HG02623 (cell line): Measurements from ENCODE around the gene MAN1B1.
A peak's percentile ranks its signal among the peaks of the same experiment; 100 is the strongest.
"Not testable (repeated sequence)": the region's sequence is repeated elsewhere in the genome, so short reads cannot be mapped to it uniquely, and the experiment has no call there.

ENCODE experiments used
- ATAC-seq: cut with Tn5 transposase; IDR thresholded peaks from one replicate; pipeline ENCODE4 v1.9.1; 2021; ENCODE audit warnings: moderate library complexity; ENCODE audit not compliant: unreplicated experiment

The MAN1B1 gene

DNA sequence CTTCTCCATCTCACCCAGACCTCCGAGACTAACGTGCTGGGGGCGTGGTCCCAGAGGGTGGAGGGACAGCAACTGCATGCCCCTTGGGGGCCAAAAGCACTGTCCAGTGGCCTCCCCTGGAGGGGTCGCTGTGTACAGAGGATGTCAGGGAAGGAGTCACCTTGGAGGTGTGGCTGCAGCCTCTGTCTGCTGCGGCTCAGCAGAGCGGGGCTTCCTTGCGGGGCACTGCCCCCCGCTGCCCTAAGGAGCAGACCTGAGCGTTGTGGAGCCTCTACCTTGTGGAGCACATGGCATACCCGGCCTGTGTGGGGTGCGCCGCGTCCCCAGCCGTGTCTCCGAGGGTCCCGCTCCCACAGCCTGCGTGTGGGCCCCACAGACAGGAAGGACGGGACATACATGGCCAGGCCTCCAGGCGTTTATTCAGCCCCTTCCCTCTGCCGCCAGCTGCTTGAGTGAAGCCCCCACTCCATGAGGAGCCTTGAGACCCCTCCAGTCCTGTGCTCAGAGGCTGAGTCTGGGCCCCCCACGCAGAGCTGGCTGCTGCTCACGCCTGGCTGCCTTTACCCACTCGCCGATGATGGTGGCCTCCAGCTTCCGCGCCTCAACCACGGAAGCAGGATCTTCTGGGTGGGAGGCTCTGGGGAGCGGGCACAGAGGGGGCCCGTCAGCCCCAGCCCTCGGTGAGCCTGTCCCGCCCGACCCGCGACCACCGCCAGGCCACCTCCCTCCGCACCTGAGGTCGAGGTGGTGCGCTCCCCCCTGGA lies 23.5 kb downstream of the MAN1B1 start:
- no peak for ATAC-seq

DNA sequence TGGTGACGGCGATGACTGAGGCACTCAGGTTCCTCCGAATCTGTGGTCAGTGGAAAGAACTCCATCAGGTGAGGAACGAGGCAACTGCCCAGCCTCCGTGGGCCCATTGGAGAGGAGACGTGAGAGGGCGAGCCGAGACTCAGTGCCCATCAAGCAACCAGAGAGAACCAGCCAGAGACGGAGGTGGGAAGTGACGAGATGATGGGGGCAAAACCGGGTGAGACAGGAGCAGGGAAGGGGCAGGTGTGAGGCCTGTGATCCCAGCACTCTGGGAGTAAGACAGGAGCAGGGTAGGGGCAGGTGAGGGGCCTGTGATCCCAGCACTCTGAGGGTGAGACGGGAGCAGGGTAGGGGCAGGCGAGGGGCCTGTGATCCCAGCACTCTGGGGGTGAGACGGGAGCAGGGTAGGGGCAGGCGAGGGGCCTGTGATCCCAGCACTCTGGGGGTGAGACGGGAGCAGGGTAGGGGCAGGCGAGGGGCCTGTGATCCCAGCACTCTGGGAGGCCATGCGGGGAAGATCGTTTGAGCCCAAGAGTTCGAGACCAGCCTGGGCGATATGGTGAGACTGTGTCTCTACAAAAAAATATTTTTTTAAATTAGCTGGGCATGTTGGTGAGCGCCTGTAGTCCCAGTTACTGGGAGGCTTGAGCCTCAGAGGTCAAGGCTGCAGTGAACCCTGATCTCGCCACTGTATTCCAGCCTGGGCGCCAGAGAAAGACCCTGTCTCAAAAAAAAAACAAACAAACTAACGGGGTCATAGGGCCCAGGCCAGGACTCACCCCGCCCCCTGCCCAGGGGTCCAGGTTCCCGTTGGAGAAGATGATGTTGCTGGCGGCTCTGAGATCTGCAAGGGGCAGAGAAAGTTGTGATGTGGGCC lies 24.4 kb downstream of the MAN1B1 start:
- no peak for ATAC-seq

DNA sequence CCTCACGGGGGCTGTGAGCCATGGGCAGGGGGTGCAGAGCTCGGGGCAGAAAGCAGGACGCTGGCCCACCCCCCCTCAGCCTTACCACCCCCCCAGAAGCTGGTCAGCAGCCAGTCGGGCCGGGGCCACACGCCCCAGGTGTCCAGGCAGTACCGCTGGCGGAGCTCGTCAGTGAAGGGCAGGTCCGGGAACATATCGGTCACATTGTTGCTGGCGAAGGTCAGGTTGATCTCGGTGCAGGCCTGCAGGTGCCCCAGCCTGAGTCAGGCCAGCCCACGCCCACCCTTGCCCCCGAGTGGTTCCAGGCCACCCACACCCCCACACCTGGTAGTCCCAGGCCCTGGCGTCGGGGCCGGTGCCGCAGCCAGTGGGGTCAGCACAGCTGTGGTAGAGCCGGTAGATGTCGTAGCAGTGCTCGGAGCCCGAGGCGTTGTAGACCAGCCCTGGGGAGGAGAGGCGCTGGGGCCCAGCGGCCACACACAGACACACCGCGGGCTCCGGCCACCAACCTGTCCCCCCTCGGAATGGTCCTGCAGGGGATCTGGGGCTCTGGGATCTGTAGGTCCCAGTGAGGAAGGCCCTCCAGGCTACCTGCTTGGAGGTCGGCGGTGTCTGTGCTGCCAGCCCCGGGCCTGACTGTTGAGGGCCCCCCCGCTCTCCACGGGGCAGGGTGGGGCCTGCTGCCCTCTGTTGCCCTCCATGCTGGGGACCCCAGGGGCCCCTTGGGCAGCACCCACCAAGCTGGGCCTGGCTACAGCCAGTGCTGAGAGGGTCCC lies 25.2 kb downstream of the MAN1B1 start:
- no peak for ATAC-seq

DNA sequence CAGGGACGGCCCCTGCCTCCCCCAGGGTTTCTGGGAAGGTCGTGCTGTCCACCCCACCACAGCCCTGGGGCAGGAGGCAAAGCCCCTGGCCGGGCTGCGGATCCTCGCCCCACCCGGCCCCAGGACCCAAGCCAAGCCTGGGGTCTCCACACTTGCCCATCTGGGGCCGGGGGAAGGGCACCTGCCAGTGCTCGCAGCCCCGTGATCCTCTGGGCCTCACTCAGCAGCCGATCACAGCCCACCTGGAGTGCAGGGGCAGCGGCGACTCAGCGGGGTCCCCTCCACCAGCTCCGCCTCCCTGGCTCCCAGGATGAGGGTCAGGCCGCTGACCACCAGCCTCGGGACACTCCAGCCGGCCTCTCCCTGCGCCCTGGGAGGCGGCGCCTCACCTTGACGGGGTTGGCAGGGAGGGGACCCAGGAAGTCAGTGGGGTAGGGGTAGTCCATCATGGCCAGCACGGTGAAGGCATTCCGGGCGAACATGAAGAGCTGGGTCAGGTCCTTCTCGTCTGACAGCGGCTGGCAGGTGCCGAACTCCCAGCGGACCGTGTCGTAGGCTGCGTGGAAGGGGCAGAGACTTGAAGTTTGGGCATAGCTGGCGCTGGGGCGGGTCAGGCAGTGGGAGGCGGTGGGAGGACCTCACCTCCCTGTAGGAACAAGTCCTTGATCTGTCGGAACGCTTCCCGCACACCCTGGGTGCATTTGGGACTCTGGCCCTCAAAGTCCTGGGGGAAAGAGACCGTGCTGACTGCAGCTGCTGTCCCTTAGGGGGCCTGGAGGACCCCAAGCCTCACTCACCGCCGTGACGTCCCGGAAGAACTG lies 26.0 kb downstream of the MAN1B1 start:
- no peak for ATAC-seq

DNA sequence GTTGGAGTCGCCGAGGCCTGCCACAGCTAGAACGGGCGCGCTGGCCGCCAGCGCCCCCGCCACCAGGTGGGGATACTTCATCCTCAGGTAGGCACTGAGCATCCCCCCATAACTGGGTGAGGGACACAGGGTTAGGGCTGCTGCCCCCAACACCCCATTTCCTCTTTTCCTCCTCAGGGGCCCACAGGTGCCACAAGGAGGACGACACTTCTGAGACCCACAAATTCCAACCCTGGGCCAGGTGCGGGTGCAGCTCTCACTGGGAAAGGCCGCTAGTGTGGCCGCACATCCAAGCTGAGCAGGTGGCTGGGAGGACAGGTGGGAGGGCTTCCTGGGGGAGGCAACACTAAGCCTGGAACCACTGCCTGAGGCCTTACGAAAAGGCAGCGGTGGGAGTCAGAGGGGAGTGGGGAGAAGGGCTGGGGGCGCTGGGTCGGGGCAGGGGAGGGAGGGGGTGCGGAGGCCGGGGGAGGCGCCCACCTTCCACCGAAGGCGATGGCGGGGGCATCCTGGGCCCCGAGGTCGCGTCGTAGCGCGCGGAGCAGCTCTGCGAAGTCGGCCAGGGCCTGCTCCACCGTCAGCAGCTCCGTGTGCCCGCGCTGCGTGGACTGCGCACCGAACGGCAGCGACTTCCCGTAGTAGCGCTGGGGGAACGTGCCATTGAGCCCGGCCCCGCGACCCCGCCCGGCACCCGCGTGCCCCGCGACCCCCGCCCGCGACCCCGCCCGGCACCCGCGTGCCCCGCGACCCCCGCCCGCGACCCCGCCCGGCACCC lies 26.8 kb downstream of the MAN1B1 start:
- ATAC-seq, result no peak

DNA sequence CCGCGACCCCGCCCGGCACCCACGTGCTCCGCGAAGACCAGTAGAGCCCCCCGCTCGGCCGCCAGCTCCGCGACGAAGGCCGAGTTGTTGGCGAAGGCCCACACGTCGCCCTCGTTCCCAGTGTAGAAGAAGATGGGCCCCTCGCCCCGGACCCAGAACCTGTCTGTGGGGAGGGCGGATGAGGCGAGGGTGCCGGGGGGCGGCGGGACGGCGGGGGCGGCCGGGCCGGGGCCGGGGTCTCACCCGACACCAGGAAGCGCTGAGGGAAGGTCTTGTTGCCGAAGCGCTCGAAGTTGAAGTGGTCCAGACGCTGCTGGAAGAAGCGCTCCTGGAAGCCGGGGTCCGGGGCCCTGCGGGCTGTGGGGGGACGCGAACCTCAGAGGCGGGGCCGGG lies 27.4 kb downstream of the MAN1B1 start:
- ATAC-seq, result peak; percentile 20

DNA sequence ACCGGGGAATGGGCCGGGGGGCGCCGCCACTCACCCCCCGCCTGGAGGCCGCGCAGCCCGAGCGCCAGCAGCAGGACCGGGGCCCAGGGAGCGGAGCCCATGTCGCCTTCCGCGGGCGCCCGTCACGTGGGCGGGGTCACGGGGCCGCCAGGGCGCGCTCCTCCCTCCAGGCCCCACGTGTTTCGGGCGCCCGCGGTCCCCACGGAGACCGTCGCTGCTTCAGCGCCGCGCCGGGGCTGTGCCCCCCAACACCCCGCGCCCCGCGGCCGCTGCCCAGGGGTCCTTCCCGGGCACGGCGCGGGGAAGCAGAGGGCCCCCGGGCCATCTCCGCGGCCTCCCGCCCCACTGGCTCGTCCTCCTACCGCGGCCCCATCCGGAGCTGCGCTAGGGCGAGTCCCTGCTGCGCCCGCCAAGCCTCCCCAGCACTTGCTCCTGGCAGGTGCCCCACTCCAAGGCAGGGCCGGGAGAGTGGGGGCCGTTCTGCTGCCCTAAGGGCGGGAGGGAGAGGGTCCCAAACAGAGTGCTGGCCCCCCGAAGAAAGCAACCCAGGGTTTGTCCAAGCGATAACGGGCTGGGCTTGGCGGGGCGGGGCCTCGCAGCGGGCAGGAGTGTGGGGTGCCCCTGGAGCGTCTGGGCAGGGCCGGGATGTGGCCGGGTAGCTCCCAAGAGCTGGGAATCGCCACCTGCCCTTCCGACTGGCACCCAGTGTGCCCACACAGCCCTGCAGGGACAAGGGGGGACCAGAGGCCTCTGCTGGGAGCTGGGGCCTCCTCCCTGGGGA lies 28.0 kb downstream of the MAN1B1 start, which contains the start of gene DPP7:
Gene DPP7 (minus strand): TSS at position 121 of the 781 bp plus-strand sequence. CDS start 20 bp downstream, at position 101.
- ATAC-seq, result peak; percentile 75

DNA sequence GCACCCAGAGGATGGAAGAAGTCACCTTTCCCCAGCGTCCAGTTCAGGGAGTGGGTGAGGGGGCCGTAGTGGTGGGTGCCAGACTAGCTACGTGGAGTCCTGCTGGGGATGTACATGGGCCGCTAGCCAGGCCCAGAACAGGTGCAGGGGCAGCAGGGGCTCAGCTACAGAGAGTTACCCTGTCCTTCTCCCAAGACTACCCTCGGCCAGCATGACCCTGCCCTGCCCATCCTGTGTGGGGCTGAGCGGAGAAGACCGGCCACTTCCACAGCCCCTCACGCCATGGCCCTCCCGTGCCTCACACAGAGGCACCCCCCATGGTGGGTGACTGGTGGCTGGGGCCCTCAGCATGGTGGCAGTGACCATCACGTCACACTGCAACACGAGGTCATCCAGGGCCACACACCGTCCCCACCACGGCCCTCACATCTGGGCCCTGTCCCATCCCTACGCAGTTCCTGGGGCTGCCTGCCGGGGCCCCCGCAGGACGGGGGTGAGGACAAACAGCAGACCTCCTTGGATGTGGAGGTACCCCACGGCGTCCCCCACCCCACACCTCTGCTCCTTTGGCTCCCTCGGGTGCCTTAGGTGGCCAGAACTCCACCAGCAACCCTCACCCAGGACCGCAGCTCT lies 28.7 kb downstream of the MAN1B1 start:
- ATAC-seq, result no peak

DNA sequence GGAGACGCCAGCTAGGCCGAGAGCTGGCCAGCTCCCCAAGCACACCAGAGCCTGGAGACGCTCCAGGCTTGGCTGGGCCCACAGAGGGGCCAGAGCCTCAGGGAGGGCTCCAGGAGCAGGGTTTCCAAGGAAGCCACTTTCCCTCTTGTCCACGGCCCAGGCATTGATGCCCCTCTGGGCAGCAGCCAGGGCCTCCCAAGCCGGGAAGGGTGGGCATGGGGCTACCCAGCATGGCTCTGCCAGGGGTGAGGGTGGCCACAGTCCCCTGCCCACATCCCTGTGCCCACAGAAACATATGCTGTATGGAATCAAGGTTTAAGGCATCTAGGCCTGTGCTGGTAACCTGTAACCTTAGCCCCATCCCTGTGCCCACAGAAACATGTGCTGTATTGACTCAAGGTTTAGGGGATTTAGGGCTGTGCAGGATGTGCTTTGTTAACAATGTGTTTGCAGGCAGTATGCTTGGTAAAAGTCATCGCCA lies 29.3 kb downstream of the MAN1B1 start:
- no peak for ATAC-seq

DNA sequence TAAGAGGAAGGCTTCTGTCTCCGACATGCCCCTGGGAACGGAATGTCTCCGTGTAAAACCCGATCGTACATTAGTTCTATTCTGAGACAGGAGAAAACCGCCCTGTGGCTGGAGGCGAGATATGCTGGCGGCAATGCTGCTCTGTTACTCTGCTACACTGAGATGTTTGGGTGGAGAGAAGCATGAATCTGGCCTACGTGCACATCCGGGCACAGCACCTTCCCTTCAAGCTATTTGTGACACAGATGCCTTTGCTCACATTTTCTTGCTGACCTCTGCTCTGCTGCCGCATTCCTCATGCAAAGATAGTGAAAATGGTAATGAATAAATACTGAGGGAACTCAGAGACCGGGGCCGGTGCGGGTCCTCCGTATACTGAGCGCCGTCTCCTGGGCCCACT lies 29.9 kb downstream of the MAN1B1 start:
- no peak for ATAC-seq

DNA sequence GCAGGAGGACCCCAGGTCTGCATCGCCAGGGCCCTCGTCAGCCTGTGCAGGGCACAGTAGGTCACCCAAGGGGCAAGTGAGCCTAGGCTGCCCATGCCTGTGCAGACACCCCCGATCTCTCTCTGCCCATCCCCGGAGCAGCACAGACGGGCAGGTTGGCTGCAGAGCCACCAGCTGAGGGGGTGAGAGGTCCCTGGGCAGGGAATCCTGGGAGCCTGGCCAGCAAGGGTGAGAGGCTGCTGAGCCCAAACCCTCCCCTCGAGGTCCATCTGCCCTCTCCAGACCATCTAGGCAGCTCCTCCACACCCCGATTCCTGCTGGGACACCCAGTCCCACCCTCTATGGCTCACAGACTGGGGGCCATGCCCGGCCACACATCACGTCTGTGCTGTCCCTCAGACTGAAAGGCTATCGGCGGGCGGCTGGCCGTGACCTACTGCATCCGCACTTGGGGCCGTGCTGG lies 30.5 kb downstream of the MAN1B1 start:
- ATAC-seq, result no peak

DNA sequence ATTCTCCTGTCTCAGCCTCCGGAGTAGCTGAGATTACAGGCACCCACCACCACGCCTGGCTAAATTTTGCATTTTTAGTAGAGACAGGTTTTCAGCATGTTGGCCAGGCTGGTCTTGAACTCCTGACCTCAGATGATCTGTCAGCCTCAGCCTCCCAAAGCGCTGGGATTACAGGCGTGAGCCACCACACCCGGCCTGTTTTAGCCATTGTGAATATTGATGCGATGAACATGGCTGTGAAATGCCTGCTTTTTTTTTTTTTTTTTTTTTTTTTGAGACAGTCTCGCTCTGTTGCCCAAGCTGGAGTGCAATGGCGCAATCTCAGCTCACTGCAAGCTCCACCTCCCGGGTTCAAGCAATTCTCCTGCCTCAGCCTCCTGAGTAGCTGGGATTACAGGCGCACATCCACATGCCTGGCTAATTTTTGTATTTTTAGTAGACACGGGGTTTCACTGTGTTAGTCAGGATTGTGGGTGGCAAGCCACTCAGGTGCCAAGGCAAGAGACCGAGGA lies 31.4 kb downstream of the MAN1B1 start:
- ATAC-seq, result not testable (repeated sequence)

DNA sequence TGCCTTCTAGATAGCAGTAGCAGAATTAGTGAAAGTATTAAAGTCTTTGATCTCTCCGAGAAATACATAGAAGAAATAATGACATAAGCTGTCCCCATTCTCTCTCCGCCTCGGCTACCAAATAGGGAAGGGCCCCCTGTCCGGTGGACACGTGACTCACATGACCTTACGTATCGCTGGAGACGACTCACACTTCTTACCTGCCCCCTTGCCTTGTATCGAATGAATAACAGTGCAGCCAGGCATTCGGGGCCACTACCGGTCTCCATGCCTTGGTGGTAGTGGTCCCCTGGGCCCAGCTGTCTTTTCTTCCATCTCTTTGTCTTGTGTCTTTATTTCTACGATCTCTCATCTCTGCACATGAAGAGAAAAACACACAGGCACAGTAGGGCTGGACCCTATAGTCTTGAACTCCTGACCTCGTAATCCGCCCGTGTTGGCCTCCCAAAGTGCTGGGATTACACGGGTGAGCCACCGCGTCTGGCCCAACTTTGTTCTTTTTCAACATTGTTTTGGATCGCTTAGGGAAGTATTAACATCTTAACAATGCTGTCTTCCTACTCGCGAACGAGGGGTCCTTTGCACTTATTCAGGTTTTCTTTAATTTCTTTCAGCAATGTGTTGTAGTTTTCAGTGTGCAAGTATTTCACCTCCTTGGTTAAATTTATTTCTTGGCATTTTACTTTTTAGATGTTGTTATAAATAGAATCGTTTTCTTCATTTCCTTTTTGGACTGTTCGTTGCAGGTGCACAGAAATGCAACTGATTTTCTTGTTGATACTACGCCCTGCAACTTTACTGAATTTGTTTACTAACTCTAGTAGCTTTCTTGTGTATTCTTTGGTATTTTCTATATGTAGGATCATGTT lies 35.4 kb downstream of the MAN1B1 start:
- ATAC-seq, result not testable (repeated sequence)

DNA sequence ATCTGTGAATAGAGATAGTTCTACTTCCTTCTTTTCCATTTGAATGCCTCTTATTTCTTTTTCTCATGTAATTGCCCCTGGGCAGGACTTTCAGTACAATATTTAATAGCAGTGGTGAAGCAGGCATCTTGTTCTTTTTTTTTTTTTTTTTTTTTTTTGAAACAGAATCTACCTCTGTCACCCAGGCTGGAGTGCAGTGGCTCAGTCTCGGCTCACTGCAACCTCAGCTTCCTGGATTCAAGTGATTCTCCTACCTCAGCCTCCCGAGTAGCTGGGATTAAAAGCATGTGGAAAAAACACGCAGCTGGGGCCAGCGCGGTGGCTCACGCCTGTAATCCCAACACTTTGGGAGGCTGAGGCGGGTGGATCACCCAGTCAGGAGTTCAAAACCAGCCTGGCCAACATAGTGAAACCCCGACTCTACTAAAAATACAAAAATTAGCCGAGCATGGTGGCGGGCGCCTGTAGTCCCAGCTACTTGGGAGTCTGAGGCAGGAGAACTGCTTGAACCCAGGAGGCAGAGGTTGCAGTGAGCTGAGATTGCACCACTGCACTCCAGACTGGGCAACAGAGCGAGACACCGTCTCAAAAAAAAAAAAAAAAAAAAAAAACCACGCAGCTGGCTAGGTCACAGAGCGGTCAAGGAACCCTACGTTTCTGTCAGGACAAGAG lies 36.1 kb downstream of the MAN1B1 start:
- not testable (repeated sequence) for ATAC-seq

DNA sequence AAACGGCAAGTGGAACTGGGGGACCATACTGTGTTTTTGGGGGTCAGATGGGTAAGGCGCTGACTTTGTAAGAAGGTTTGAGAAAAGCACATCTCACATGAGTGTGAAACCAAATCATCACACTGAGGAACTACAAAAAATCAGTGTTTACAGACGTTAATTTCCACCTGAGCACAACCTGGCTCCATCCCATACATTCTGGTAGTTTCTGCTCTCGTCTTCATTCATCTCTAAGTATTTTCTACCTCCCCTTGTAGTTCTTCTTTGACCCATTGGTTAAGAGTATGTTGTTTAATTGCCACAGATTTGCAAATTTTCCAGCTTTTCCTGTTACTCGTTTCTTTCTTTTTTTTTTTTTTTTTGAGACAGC lies 36.7 kb downstream of the MAN1B1 start:
- no peak for ATAC-seq

DNA sequence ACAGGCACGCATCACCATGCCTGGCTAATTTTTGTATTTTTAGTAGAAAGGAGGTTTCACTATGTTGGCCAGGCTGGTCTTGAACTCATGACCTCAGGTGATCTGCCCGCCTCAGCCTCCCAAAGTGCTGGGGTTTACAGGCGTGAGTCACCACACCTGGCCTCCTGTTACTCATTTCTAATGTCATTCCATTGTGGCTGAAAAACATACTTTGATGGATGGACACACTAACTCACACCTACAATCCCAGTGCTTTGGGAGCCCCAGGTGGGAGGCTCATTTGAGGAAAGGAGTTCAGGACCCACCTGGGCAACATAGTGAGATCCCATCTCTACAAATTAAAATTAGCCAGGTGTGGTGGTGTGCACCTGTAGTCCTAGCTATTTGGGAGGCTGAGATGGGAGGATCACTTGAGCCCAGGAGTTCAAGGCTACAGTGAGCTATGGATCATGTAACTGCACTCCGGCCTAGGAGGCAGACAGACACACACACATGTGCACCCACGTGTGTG lies 37.2 kb downstream of the MAN1B1 start:
- ATAC-seq, result not testable (repeated sequence)
